GM10266 (cell line): ENCODE data around the gene WDFY4.

ENCODE experiments used
- DNase-seq: peaks from one replicate; pipeline ENCODE4 v3.0.0; 2012; ENCODE audit errors: extremely low spot score
- CTCF ChIP-seq: IDR thresholded peaks from 2 replicates; pipeline ENCODE4 v1.5.1; 2012; ENCODE audit warnings: mild to moderate bottlenecking, low read depth; ENCODE audit not compliant: control insufficient read depth, insufficient read depth; ENCODE audit errors: missing control alignments

The WDFY4 gene

GRCh38 chr10:48682265-48682664 is 2.4 kb upstream of the WDFY4 start:
- TF ChIP-seq CTCF, result no peak
- no peak for DNase-seq

DNA sequence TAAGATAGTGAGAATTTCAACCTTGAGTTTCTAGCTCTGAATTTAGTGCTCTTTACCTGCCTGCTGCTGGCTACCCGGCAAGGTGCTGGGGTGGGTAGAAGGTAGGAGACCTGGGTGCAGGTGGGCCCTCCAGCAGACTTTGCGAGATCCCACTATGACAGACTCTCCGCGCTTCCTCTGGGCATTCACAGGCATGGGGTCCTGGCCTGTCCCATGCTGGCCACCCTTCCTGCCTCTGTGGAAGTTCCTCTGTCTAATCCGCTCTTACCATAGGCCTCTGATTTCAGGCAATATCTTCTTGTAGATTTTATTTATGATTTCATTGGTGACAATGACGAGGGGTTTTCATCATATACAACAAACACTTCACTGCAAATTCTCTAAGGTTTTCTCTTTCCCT is 1.2 kb upstream of the WDFY4 start:
- no peak for TF ChIP-seq CTCF
- no peak for DNase-seq

GRCh38 chr10:48683868-48684267 is 805 bp upstream of the WDFY4 start:
- no peak for DNase-seq
- TF ChIP-seq CTCF, result no peak

DNA sequence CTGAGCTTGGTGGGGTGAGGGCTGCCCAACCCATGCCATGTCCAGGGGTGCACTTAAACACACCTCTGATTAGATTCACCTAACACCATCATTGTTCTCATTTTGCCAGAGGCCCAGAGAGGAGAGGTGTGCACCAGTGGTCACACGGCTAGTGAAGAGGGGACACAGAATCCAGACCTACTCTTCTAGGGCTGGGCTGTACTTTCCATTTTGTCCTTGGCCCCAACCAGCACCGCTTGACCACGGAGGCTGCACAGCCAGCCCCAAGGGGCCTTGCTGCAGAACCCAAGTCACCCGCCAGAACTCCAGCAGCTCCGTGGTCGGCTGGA is 246 bp upstream of the WDFY4 start:
- TF ChIP-seq CTCF, result no peak
- no peak for DNase-seq

DNA sequence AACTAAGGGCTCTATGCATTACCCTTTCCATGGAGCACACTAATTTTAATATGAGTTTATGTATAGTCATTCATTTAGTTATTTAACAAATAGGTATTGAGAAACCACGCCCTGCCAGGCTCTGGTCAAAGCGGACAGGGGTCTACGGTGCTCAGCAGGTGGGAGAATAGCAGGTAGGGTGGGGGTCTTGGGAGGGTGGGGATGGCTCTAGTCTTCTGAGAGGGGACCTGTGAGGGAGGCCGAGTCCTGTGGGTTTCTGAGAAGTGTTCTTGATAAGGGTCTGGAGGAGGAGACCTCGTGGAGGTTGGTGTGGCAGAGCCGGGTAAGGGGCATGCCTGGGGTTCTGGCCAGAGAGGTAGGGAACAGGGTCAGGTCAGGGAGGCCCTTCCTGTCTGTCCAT is 1.1 kb downstream of the WDFY4 start:
- DNase-seq, result no peak
- TF ChIP-seq CTCF, result no peak

DNA sequence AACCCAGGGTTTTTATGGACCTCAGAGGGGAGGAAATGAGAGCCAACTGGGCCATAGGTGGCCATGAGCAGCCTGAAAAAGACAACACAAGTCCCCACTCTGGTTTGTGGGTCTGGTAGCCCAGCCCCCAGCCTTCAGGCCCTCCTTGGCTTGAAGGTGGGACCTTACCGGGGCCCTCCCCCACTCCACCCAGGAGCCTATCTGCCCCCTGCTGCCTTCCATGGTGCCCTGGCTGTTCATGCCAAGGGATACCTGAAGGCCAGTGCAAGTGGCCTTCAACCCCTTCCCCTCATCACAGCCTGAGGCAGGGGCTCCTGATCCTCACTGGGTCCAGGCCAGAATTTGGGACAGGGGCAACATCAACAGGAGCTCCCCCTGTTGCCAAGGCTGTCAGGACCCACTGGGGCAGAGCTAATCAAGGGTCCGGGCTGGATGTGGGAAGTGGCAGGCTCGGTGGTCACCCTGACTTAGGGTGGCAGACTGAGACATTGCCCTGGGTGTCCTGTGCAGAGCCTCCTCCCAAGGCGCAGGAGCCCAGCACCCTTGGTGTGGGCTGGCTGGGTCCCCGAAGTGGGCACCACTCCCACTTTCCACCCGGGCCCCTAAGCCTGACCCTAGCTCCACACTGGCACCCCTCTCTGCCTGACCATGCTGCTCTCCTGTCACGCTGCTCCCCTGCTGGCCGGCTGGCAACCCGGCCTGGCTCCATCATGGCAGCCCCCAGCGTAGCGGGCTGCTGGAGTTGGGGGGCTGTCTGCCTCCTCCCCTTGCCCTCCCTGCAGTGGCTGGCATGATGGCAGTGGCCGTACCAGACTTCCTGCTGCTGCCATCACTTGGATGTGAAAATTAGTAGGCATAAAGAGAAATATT is 6.4 kb downstream of the WDFY4 start:
- no peak for TF ChIP-seq CTCF
- no peak for DNase-seq

DNA sequence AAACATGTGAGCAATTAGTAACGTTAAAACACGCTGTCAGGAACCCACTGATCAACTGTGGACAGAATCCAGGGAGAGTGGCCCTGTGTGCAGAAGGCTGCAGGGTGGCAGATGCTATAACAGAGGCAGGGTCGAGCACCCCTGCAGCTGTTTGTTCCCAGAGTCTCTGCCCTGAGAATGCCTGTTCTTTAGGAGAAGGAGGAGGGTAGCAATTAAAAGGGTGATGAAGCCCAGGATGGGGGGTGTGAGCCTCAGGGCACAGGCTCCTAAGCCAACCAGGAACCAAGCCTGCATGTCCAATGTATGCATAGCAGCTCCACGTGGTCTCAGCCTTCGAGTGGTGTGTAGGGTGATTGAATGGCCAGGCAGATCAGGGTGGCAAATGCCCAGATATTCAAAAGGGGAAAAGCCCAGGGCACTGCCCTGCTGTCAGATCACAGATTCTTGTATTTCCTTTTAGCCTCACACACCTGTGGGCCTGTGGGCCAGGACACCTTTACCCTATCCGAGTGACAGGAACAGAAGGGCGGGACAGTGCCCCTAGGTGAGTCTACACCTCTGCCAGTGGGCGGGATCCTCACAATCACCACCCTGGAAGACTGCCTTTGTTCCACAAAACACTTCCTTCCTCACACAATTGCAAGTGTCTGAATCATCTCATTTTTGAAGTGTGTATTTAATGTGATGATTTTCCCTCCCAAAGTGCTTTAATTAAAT is 7.3 kb downstream of the WDFY4 start:
- DNase-seq, result no peak
- TF ChIP-seq CTCF, result no peak
